ENCODE results near the gene BCL11A.

BCL11A gene

DNA sequence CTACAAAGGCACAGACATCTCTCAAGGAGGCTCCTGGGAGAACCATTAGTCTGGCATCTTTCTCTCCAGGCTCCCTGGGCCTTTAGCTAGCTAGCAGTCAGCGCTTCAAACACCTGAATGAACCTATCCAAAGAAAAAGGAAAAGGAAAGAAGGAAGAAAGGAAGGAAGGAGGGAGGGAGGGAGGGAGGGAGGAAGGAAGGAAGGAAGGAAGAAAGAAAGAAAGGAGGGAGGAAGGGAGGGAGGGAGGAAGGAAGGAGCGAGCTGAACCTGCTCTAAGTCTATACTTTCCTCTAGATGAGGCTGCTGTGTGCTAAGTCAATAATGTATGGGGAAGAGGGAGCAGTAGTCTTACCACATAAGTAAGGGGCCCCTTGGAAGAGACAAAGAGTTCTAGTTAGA, 5.1 kb upstream of the BCL11A start:
- DNase-seq = no peak

DNA sequence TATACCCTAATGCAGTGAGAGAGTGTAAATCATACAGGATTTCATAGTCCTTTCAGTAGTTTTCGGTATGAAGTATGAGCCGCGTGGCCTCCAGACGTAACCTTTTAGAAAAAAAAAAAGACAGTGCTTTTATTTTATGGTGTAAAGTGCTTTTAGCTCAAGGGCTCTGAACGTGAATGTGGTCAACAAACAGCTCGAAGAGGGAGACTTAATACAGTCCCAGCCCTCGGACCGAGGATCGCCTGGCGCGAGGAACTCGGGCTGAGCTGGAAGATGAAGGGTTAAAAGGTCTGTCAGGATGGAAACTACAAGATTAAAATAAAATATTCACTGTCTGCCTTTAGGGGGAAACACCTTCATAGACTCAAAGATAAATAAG, 4.0 kb upstream of the BCL11A start:
- DNase-seq = no peak

GRCh38 chr2:60556576-60557485, 3.4 kb upstream of the BCL11A start:
- no peak for DNase-seq

GRCh38 chr2:60556175-60556574, 2.7 kb upstream of the BCL11A start:
- no peak for DNase-seq

GRCh38 chr2:60555783-60556139, 2.3 kb upstream of the BCL11A start:
- DNase-seq = no peak

DNA sequence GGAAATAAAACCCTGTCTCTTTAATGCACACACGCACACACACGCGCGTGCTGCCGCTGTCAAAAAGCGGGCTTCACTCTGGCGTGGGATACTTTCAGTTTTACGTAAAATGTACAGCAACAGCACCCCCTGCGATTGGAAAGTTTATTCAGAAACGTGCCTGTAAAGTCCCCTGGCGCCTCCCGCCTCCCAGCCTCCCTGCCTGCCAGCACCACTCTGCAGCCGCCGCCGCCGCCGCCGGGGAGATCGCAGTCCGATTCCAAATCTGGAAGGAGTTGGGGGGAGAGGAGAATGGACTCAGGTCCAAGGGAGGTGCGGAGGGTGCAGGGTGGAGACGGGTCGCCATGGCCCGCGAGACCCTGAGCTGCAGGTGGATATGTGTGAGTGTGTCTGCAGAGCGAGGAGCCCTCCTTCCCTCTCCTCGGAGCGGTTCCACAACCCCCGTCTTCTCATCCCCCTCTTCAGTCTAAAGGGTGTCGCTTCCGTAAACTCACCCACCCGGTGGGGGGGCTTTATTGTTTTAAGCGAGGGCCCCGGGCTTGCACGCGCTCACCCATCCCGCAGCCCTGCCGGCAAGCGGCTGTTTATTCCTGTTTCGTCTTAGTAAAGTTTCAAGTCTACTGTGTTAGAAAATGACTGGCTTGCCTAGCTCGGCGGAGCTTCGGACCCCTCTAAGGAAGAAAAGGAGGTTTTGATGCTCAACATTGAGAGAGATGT, 1.8 kb upstream of the BCL11A start:
- peak; percentile 7 to 31 (median 8) for DNase-seq

GRCh38 chr2:60554646-60555065, 1.2 kb upstream of the BCL11A start:
- no peak for DNase-seq

DNA sequence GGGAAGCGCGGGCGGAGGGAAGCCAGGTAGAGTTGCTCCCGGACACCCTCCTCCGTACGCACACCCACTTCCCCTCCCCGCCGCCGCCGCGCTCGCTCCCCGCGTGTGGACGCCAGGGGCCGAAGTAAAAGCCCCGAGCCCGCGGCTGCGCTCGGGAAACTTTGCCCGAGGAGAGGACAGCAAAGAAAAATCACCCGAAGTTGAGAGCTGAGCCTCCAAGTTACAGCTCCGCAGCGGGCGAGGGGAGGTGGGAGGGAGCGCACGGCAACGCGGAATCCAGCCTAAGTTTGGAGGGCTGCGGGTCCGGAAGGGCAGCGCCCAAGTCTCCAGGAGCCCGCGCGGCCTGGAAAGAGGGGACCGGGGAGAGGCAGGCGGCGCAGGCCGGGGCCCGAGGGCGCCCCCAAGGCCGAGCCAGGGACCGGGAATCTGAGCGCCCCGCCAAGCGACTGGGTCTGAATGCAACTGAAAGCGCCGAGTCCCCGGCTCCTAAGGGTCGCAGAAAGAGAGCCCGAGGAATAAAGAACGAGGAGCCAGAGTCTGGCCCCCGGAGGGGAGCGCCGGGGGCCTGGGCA, 706 bp upstream of the BCL11A start:
- DNase-seq = no peak

DNA sequence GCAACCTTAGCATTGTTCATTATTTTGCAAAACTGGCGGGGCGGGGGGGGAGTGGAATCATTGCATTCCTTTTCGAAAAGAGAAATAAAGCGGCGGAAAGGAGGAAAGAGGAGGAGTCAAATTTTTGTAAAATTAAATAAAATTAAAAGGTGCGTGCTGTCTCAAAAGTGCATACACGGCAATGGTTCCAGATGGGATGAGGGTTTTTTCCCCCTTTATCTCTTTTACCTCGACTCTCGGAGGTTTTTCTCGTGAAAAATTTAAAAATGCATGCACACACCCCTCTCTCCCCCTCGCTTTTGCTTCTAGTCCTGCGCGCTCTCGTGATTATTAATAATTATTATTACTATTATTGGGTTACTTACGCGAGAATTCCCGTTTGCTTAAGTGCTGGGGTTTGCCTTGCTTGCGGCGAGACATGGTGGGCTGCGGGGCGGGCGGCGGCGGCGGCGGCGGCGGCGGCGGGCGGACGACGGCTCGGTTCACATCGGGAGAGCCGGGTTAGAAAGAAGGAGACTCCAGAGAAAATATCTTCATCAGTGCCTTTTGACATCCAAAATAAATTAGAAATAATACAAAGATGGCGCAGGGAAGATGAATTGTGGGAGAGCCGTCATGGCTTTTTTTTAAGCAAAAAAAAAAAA, 481 bp downstream of the BCL11A start:
- DNase-seq = no peak

DNA sequence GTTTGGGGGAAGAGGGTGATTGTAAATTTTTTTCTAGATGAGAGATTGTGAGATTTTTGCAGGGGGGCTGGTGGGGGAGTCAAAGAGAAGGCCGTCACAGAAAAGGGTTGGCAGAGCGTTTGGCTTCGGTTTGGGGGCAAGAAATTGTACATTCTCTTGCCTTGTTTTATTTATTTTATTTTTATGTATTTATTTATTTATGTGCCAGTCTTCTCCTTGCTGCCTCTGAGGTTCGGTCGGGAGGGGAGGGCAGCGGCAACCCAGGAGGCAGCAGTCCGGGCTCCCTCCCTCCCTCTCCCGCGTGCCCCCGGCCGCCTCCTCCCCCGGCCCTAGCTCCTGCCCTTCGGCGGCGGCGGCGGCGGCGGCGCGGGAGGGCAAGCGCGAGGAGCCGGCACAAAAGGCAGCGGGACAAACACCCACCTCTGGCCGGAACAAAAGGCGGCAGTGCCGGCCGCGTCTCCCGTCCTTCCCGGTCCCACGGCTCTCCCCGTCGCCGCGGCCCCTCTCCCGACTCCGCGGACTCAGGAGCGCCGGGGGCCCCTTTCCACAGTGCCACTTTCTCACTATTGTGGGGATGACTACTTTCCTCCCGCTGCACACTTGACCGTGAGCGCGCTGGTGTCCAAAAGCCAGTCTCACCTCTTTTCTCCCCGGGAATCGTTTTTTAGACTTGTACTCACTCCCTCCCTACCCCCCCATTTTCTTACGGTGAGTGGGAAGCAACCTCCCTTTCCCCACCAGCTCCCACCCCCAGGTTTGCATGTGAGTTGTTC, 1.2 kb downstream of the BCL11A start:
- no peak for DNase-seq

DNA sequence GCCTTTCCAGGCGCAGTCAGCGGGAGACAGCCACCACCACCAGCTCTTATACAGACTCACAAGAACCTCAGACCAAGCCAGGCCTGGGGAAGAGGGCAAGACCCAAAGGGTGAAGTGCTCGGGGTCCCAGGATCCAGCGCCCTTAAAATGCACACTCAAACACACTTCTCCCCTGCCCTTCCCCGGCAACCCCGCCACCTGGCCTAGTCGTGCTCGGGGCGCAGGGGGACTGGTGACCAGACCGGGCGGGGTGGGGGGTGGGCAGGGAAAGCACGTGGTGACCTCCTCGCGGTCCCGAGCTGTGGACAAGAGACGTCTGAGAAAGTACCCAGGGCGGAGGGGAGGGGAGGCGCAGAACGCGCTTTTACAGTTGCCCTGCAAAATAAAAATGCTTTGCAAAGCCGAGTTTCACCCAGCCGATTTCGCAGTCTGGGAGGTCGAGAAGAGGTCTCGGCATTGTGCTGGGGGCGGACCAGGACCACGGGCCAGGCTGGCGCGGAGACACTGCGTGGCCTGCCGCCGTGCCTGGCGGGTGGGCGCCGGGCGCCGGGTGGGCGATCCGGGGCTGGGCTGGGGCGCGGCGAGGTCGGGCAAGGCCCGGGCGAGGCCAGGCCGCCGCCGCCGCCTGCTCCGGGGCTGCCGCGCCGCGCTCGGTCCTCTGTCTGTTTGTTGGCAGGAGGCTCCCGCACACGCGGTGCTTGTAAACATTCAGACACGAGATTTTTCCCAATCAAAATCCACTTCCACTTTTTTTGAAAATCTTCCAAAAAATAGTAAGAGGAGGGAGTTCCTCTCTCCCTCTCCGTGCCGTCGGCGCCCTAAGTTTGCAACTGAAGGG, 2.0 kb downstream of the BCL11A start:
- no peak for DNase-seq

GRCh38 chr2:60550984-60551239, 2.5 kb downstream of the BCL11A start:
- DNase-seq = no peak

DNA sequence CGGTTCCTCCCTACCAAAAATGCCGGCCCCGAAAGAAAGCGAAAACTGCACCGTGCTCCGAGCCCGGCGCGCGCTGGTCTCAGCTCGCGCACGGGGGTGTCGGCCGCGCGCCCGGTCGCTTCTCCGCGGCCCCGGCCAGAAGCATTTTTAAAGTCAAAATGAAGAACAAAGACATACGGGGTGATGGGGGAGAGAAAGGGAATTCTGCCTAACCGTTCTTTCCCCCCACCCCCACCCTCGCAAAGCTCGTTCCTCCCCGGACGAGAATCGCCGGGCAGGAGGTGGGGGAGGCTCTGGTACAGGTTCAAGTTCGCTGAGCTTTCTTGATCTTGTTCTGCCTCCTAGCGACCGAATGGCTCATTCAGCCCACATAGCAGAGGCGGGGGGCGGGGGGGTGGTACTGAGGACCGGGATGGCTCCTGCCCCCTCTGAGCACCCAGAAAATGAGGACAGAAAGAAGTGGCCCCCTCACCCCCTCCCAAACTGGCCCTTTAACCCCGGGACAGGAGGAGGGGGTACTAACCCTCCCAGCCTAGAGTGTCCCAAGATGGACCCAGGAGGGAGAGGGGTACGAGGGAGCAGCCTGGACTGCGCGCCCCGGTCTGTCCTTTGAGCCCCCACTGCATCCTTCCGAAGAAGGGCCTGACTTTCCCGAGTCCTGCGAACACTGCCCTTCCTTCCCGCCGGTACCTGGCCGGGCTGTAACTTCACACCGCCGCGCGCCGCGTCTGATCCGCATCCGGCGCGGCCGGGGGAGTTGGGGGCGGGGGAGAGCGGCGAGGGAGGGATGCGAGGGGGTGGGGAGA, 3.1 kb downstream of the BCL11A start:
- DNase-seq = peak in 1 of 4 experiments; percentile 21

- DNase-seq = no peak
Measured at GRCh38 chr2:60549928-60550177, 3.6 kb downstream of the BCL11A start.

GRCh38 chr2:60549238-60549927, 4.1 kb downstream of the BCL11A start:
- DNase-seq = no peak

- no peak for DNase-seq
Measured at GRCh38 chr2:60548845-60549237, 4.6 kb downstream of the BCL11A start.

- DNase-seq = no peak
Measured at GRCh38 chr2:60548311-60548710, 5.1 kb downstream of the BCL11A start.

DNA sequence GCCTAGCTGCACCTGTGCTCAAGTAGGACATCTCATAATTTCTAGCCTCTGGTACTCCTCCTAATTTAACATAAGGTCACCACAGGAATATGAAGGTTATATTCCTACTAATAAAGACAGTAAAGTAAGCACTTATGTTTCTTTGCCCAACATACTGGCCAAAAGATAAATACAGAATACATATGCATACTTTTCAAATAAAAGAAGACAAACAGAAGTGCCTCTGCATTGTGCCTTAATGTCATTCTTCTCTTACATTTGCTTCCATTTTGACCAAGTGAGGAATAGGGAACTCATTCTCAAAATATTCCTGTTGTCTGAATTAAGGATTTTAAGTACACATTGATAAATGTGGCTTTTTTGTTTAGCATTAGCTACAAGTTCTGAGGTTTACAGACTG, 5.6 kb downstream of the BCL11A start:
- no peak for DNase-seq

- DNase-seq = no peak
Measured at GRCh38 chr2:60546756-60547420, 6.6 kb downstream of the BCL11A start.

- DNase-seq = no peak
Measured at GRCh38 chr2:60544954-60545560, 8.4 kb downstream of the BCL11A start.

Data from activated naive CD4-positive, alpha-beta T cell (primary cell).